ENCODE measurements around the gene GJE1.

- no peak for TF ChIP-seq EZH2 (IDR thresholded peaks at IDR 0.05; ENCODE audit: borderline replicate concordance, low read length)
- peak; percentile 74 for TF ChIP-seq CTCF (IDR thresholded peaks at IDR 0.05; ENCODE audit: low read length)
Observed at GRCh38 chr6:142112451-142113061, 20.2 kb upstream of the GJE1 start.

All from OCI-LY1 (cell line).